ENCODE data around the gene MRPL2. TPM values are rescaled to one million over a fixed set of nuclear protein-coding genes. Genes with fewer than 3 reads are reported as not detected.
A peak's percentile ranks its signal among the peaks of the same experiment; 100 is the strongest.

The MRPL2 gene
- total RNA-seq, 3 donors from 2014 or later: 17.9 to 32.1 (median 29.1) TPM

GRCh38 chr6:43070028-43070632, 10.9 kb upstream of the MRPL2 start:
- H3K36me3 ChIP-seq: no peaks in the 10 kb centered on the region
- H3K4me1 ChIP-seq: no peaks in the 10 kb centered on the region
- no peak for DNase-seq (ENCODE audit: low spot score in 2 of 2)
- H3K27ac ChIP-seq: no peak overlapping the region
- intact Hi-C loops (cut with DNase I; ENCODE audit: low total_unique reads): no loop called here
- TF ChIP-seq POLR2A (IDR thresholded peaks at IDR 0.05) (no peak), CTCF (IDR thresholded peaks at IDR 0.05) (peak; percentile 22 to 40 (median 33)), POLR2AphosphoS5 (IDR thresholded peaks at IDR 0.05) (no peak)
- no peaks in the 10 kb centered on the region for H3K27me3 ChIP-seq
- H3K9me3 ChIP-seq: no peaks in the 10 kb centered on the region
- H3K4me3 ChIP-seq: no peak overlapping the region

- no peak for DNase-seq (ENCODE audit: low spot score in 2 of 2)
- intact Hi-C loops (cut with DNase I; ENCODE audit: low total_unique reads): no loop called here
These were observed 3.6 kb upstream of the MRPL2 start for GRCh38 chr6:43062818-43063217.

GRCh38 chr6:43061861-43062260, 2.6 kb upstream of the MRPL2 start:
- intact Hi-C loops (cut with DNase I; ENCODE audit: low total_unique reads): no loop called here
- Histone ChIP-seq H3K4me3 (no peak overlapping the region), H3K36me3 (no peaks in the 10 kb centered on the region), H3K27ac (no peak overlapping the region), H3K9me3 (no peaks in the 10 kb centered on the region), H3K27me3 (no peaks in the 10 kb centered on the region), H3K4me1 (peaks cover 5 to 10% of the 10 kb centered on the region in 2 donors)
- no peak for TF ChIP-seq POLR2AphosphoS5 (IDR thresholded peaks at IDR 0.05)
- no peak for TF ChIP-seq CTCF (IDR thresholded peaks at IDR 0.05)
- no peak for TF ChIP-seq POLR2A (IDR thresholded peaks at IDR 0.05)
- DNase-seq (ENCODE audit: low spot score in 2 of 2): no peak

More at GRCh38 chr6:43062818-43063217, 3.6 kb upstream of the MRPL2 start:
- Histone ChIP-seq H3K27me3 (no peaks in the 10 kb centered on the region), H3K4me3 (no peak overlapping the region), H3K36me3 (no peaks in the 10 kb centered on the region), H3K27ac (no peak overlapping the region), H3K9me3 (no peaks in the 10 kb centered on the region), H3K4me1 (peaks cover 5 to 8% of the 10 kb centered on the region in 2 donors)
- TF ChIP-seq POLR2AphosphoS5 (IDR thresholded peaks at IDR 0.05) (no peak), POLR2A (IDR thresholded peaks at IDR 0.05) (no peak), CTCF (IDR thresholded peaks at IDR 0.05) (no peak)

- Histone ChIP-seq H3K27ac (peak overlapping the region in 1 of 2 donors; percentile 97), H3K4me3 (peak overlapping the region in 2 of 3 donors; percentile 77 to 90), H3K27me3 (no peaks in the 10 kb centered on the region), H3K36me3 (no peaks in the 10 kb centered on the region), H3K9me3 (no peaks in the 10 kb centered on the region), H3K4me1 (peaks cover 5 to 10% of the 10 kb centered on the region in 2 donors)
- intact Hi-C loops (cut with DNase I; ENCODE audit: low total_unique reads): no loop called here
- TF ChIP-seq CTCF (IDR thresholded peaks at IDR 0.05) (no peak), POLR2A (IDR thresholded peaks at IDR 0.05) (no peak), POLR2AphosphoS5 (IDR thresholded peaks at IDR 0.05) (no peak)
- no peak for DNase-seq (ENCODE audit: low spot score in 2 of 2)
These were observed 1.8 kb upstream of the MRPL2 start for GRCh38 chr6:43060755-43061633.

Data from breast epithelium (tissue), 4 donors.